ENCODE data around the gene IRF2BP2. TPM values are rescaled to one million over a fixed set of nuclear protein-coding genes. Genes with fewer than 3 reads are reported as not detected.

Gene IRF2BP2
- 40.0 and 43.2 TPM in 2 replicates for total RNA-seq (2014; rRNA removed; shearing (Covaris generic); ENCODE audit: low replicate concordance)

GRCh38 chr1:234610061-234610665 is at the start of gene IRF2BP2:
IRF2BP2 (minus strand) TSS chr1:234610178; CDS start chr1:234609494, 684 bp downstream.
- DNase-seq (ENCODE audit: low read depth) = peak; percentile 69
- in situ Hi-C loops (cut with HindIII; ENCODE audit: low pct_unique_long_range_greater_than_20kb, low sequenced_read_pairs) = loop anchor here (10.0 to 25.0 kb wide), 3 partner anchors 85 to 452 kb away; no protein-coding TSS in a partner anchor

GRCh38 chr1:234659538-234659937 is 49.6 kb upstream of the IRF2BP2 start:
- peak; percentile 52 for DNase-seq (ENCODE audit: low read depth)
- in situ Hi-C loops (cut with HindIII; ENCODE audit: low pct_unique_long_range_greater_than_20kb, low sequenced_read_pairs) = no loop called here

- no peak for DNase-seq (ENCODE audit: low read depth)
- in situ Hi-C loops (cut with HindIII; ENCODE audit: low pct_unique_long_range_greater_than_20kb, low sequenced_read_pairs) = no loop called here
Observed at GRCh38 chr1:234658138-234658537, 48.2 kb upstream of the IRF2BP2 start.

- in situ Hi-C loops (cut with HindIII; ENCODE audit: low pct_unique_long_range_greater_than_20kb, low sequenced_read_pairs) = no loop called here
Observed at GRCh38 chr1:234656944-234657654, 47.1 kb upstream of the IRF2BP2 start.

GRCh38 chr1:234656070-234656895 is 46.3 kb upstream of the IRF2BP2 start:
- no peak for DNase-seq (ENCODE audit: low read depth)
- in situ Hi-C loops (cut with HindIII; ENCODE audit: low pct_unique_long_range_greater_than_20kb, low sequenced_read_pairs) = no loop called here

More at GRCh38 chr1:234656944-234657654, 47.1 kb upstream of the IRF2BP2 start:
- DNase-seq (ENCODE audit: low read depth) = peak; percentile 61

- in situ Hi-C loops (cut with HindIII; ENCODE audit: low pct_unique_long_range_greater_than_20kb, low sequenced_read_pairs) = no loop called here
- no peak for DNase-seq (ENCODE audit: low read depth)
Observed at GRCh38 chr1:234655328-234656069, 45.5 kb upstream of the IRF2BP2 start.

GRCh38 chr1:234654002-234654733 is 44.2 kb upstream of the IRF2BP2 start:
- in situ Hi-C loops (cut with HindIII; ENCODE audit: low pct_unique_long_range_greater_than_20kb, low sequenced_read_pairs) = no loop called here
- no peak for DNase-seq (ENCODE audit: low read depth)

- in situ Hi-C loops (cut with HindIII; ENCODE audit: low pct_unique_long_range_greater_than_20kb, low sequenced_read_pairs) = no loop called here
- no peak for DNase-seq (ENCODE audit: low read depth)
Observed at GRCh38 chr1:234649432-234650081, 39.6 kb upstream of the IRF2BP2 start.

- in situ Hi-C loops (cut with HindIII; ENCODE audit: low pct_unique_long_range_greater_than_20kb, low sequenced_read_pairs) = no loop called here
- DNase-seq (ENCODE audit: low read depth) = no peak
Observed at GRCh38 chr1:234647758-234648157, 37.8 kb upstream of the IRF2BP2 start.

- in situ Hi-C loops (cut with HindIII; ENCODE audit: low pct_unique_long_range_greater_than_20kb, low sequenced_read_pairs) = no loop called here
- DNase-seq (ENCODE audit: low read depth) = no peak
Observed at GRCh38 chr1:234647245-234647644, 37.3 kb upstream of the IRF2BP2 start.

GRCh38 chr1:234645964-234646363 is 36.0 kb upstream of the IRF2BP2 start:
- no peak for DNase-seq (ENCODE audit: low read depth)
- in situ Hi-C loops (cut with HindIII; ENCODE audit: low pct_unique_long_range_greater_than_20kb, low sequenced_read_pairs) = no loop called here

- DNase-seq (ENCODE audit: low read depth) = no peak
- in situ Hi-C loops (cut with HindIII; ENCODE audit: low pct_unique_long_range_greater_than_20kb, low sequenced_read_pairs) = no loop called here
Observed at GRCh38 chr1:234645474-234645953, 35.5 kb upstream of the IRF2BP2 start.

GRCh38 chr1:234644928-234645327 is 35.0 kb upstream of the IRF2BP2 start:
- DNase-seq (ENCODE audit: low read depth) = no peak
- in situ Hi-C loops (cut with HindIII; ENCODE audit: low pct_unique_long_range_greater_than_20kb, low sequenced_read_pairs) = no loop called here

GRCh38 chr1:234643850-234644134 is 33.8 kb upstream of the IRF2BP2 start:
- in situ Hi-C loops (cut with HindIII; ENCODE audit: low pct_unique_long_range_greater_than_20kb, low sequenced_read_pairs) = no loop called here
- DNase-seq (ENCODE audit: low read depth) = no peak

- DNase-seq (ENCODE audit: low read depth) = peak; percentile 82
Observed at GRCh38 chr1:234643111-234643849, 33.3 kb upstream of the IRF2BP2 start.

GRCh38 chr1:234642428-234642827 is 32.5 kb upstream of the IRF2BP2 start:
- DNase-seq (ENCODE audit: low read depth) = no peak
- in situ Hi-C loops (cut with HindIII; ENCODE audit: low pct_unique_long_range_greater_than_20kb, low sequenced_read_pairs) = no loop called here

More at GRCh38 chr1:234643111-234643849, 33.3 kb upstream of the IRF2BP2 start:
- in situ Hi-C loops (cut with HindIII; ENCODE audit: low pct_unique_long_range_greater_than_20kb, low sequenced_read_pairs) = no loop called here

GRCh38 chr1:234639961-234640360 is 30.0 kb upstream of the IRF2BP2 start:
- in situ Hi-C loops (cut with HindIII; ENCODE audit: low pct_unique_long_range_greater_than_20kb, low sequenced_read_pairs) = no loop called here
- no peak for DNase-seq (ENCODE audit: low read depth)

Data from Caki2 (cell line).